Activated T-cell treated with anti-CD3 and anti-CD28 coated beads for 24 hours (primary cell): ENCODE data around the gene PTPN23.
"Not testable (repeated sequence)": the region's sequence is repeated elsewhere in the genome, so short reads cannot be mapped to it uniquely, and the experiment has no call there.

Experiments used
- DNase-seq: peaks from one replicate; pipeline ENCODE4 v3.0.0-alpha.2; 2020; ENCODE audit warnings: low read depth

PTPN23 gene, protein sequence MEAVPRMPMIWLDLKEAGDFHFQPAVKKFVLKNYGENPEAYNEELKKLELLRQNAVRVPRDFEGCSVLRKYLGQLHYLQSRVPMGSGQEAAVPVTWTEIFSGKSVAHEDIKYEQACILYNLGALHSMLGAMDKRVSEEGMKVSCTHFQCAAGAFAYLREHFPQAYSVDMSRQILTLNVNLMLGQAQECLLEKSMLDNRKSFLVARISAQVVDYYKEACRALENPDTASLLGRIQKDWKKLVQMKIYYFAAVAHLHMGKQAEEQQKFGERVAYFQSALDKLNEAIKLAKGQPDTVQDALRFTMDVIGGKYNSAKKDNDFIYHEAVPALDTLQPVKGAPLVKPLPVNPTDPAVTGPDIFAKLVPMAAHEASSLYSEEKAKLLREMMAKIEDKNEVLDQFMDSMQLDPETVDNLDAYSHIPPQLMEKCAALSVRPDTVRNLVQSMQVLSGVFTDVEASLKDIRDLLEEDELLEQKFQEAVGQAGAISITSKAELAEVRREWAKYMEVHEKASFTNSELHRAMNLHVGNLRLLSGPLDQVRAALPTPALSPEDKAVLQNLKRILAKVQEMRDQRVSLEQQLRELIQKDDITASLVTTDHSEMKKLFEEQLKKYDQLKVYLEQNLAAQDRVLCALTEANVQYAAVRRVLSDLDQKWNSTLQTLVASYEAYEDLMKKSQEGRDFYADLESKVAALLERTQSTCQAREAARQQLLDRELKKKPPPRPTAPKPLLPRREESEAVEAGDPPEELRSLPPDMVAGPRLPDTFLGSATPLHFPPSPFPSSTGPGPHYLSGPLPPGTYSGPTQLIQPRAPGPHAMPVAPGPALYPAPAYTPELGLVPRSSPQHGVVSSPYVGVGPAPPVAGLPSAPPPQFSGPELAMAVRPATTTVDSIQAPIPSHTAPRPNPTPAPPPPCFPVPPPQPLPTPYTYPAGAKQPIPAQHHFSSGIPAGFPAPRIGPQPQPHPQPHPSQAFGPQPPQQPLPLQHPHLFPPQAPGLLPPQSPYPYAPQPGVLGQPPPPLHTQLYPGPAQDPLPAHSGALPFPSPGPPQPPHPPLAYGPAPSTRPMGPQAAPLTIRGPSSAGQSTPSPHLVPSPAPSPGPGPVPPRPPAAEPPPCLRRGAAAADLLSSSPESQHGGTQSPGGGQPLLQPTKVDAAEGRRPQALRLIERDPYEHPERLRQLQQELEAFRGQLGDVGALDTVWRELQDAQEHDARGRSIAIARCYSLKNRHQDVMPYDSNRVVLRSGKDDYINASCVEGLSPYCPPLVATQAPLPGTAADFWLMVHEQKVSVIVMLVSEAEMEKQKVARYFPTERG (N-terminal part only)

GRCh38 chr3:47380601-47381316 lies at the start of gene PTPN23:
Gene PTPN23, plus strand, starts transcription at chr3:47381021. Its CDS starts 76 bp downstream, at chr3:47381097.
- peak; percentile 99 for DNase-seq

DNA sequence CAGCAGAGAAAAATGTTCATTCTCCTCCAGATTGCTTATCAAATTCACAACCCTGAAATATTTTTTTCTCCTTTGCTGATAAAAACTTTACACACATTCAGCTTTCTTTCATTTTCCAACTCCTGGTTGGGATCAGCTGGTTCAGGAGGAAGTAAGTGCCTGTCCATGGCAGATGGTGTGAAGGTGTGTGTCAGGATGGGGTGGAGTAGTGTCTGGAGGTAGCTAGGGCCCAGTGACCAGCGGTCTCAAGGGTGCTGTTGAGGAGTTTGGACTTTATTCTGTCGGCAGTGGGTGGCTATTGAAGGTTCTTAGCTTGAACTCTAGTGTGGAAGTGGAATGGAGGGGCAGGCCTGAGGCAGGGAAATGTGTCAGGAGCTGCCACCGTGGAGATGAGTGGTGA lies 46.9 kb upstream of the PTPN23 start:
- DNase-seq: no peak

GRCh38 chr3:47337656-47338055 lies 43.2 kb upstream of the PTPN23 start:
- no peak for DNase-seq

DNA sequence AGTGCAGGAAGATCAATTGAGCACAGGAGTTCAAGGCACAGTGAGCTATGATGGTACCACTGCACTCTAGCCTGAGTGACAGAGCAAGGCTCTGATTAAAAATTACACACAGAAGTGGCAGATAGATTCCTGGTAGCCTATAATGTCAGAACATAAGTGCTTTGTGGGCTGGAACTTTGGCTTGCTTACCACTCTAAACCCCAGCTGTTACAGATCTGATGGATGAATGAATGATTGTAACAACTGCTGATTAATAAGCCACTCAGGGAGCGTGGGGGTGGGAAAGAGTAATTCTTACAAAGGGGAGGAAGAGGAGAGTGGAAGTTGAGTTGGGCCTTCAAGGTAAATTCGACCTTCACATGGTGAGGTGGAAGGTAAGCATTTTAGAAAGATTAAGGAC lies 40.9 kb upstream of the PTPN23 start:
- DNase-seq: no peak

DNA sequence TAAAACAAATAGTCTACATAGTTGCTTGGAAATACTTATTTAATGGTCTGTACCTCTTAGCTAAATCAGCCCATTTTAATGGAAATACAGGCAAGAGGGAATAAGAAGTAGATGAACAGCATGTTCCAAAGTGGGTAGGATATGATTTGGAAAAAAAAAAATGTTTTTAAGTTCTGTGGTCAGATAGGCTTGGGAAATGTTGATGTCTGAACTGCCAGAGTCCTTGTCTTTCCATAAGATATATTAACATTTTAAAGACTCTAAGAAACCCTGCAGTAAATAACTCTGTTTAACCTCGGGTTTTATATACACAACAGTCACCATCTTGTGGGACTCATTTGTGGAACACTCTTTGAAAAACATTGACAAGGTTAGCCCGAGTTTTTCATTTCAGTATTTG lies 40.0 kb upstream of the PTPN23 start:
- no peak for DNase-seq

DNA sequence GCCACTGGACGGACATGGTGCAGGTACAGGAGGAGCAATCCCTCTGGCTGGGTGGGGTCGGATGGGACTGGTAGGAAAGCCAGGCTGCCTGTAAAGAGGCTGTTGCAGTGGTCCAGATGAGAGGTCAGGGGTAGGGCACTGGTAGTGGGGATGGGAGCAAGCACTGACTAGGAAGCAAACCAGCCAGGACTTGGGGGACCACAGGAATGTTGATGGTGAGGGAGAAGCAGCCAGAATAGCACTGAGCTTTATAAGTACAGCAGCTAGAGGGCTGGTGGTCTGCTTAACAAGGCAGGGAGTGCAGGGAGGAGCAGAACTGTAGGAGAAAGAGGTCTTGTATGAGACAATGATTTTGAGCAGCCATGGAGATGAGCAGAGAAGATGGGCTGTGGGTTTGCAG lies 38.7 kb upstream of the PTPN23 start:
- no peak for DNase-seq

DNA sequence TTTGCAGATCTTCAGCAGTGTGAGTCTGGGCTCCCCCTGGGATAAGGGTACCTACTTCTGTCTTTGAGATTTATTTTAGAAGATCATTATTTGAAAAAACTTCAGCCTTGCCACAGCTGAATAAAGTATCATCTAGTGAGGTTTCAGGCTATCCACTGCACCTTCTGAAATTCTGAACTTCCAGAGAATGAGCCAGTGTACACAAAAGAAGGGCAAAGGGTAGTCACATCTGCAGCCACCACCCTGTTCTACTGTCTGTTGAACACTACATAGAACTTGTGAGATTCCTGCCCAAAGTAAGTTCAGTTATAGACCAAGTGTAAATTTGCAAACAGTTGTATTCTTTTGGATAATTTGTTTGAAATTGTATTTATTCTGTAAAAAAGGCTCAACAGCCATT lies 38.0 kb upstream of the PTPN23 start:
- no peak for DNase-seq

- DNase-seq: no peak
These were observed 37.3 kb upstream of the PTPN23 start for GRCh38 chr3:47343471-47343971.

- DNase-seq: no peak
These were observed 35.9 kb upstream of the PTPN23 start for GRCh38 chr3:47344971-47345370.

- DNase-seq: no peak
These were observed 33.5 kb upstream of the PTPN23 start for GRCh38 chr3:47347217-47347801.

DNA sequence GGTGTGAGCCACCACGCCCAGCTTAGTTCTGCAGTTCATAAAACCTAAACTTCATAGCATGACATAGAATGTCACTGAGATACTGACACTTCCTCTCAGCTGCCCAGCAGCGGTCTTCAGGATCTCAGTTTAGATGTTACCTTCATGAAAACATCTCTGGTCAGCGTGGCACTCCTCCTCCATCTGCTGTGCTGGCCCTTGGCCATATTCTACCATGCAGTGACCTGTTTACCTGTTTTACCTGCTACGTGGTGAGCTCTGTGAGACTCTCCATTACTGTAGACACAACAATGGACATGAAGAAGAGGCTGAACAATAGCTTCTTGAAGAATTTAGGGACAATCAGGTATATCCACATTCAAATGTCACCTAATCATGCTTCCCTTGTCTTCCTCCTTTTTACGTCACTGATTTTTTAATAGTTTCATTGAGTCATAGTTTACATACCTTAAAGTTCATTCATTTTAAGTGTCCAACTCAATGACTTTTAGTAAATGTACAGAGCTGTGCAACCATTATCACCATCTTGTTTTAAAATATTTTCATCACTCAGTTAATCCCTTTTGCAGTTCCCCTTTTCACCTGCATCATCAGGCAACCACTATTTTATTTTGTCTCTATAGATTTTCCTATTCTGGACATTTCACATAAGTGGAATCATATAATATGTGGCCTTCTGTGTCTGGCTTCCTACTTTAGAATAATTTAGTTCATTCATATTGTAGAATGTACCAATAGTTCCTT lies 32.2 kb upstream of the PTPN23 start:
- no peak for DNase-seq

GRCh38 chr3:47355010-47355409 lies 25.8 kb upstream of the PTPN23 start:
- DNase-seq: no peak

DNA sequence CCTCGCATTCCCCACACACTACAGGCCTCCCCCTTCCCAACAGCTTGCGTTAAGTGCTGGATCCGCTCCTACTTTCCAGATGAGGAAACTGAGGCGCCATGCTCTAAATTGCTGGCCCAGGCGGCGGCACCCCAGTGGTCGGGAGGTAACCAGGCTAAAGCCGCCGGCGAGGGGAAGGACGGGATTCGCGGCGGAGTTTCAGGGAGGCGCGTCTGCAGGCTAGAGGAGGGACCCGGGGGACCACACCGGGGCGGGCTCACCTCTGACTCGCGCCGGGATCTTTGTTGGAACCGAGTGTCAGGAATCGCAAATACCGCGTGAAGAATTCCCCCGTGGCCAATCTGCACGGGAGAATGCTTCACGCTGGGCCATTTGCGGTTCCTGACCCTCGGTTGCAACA lies 24.6 kb upstream of the PTPN23 start:
- no peak for DNase-seq

DNA sequence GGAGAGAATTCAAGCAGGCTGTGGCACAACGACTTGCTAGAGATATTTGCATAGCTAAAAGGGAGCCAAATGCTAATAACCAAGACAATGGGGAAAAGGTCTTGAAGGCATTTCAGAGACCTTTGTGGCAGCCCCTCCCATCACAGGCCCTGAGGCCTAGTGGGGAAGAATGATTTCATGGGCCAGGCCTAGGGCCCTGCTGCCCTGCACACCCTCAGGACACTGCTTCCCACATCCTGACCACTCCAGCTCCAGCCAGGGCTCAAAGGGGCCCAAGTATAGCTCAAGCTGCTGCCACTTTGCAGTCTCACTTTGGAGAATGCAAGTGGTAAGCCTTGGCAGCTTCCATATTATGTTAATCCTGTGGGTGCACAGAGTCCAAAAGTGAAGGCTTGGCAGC lies 21.5 kb upstream of the PTPN23 start:
- DNase-seq: no peak

DNA sequence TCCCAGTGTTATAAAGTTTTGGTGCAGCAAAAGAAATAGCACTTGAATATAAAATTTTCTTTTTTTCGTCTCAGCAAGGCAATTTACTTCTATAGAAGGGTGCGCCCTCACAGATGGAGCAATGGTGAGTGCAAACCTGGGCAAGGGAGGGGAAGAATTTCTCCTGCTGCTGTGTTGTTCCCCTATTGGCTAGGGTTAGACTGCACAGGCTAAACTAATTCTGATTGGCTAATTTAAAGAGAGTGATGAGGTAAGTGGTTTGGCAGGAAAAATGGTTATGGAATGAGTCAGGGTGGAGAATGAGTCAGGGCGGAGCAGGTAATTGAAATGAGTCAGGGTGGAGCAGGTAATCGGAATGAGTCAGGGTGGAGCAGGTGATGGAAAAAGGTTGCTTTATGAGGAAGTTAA lies 20.7 kb upstream of the PTPN23 start:
- not testable (repeated sequence) for DNase-seq

- peak; percentile 5 for DNase-seq
These were observed 18.1 kb upstream of the PTPN23 start for GRCh38 chr3:47362701-47363100.

DNA sequence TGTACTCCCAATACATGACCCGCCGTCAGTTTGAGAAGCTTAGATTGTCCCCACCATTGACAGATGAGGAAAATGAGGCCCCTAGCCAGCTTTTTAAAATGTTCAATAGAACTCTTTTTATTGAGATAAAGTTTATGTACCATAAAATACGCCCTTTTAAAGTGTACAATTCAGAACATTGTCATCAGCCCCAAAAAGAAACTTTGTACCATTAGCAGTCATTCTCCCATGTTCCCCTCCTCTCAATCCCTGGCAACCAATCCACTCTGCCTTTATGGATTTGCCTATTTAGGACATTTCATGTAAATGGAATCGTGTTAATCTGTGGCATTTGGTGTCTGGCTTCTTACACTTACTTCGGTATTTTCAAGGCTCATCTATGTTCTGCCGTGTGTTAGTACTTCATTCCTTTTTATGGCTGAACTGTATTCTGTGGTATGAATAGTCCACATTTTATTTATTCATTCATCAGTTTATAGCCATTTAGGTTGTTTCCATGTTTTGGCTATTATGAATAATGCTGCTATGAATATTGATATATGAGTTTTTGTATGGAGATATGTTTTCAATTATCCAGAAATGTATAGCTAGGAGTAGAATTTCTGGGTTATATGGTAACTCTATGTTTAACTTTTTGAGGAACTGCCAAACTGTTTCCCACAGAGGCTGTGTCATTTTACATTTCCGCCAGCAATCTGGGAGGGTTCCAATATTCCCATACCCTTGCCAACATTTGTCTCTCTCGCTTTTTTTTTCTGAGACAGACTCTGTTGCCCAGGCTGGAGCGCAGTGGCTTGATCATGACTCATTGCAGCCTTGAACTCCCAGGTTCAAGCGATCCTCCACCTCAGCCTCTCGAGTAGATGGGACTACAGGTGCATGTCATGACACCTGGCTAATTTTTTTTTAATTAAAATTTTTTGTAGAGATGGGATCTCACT lies 15.3 kb upstream of the PTPN23 start:
- DNase-seq: no peak

GRCh38 chr3:47366833-47367232 lies 14.0 kb upstream of the PTPN23 start:
- DNase-seq: no peak

DNA sequence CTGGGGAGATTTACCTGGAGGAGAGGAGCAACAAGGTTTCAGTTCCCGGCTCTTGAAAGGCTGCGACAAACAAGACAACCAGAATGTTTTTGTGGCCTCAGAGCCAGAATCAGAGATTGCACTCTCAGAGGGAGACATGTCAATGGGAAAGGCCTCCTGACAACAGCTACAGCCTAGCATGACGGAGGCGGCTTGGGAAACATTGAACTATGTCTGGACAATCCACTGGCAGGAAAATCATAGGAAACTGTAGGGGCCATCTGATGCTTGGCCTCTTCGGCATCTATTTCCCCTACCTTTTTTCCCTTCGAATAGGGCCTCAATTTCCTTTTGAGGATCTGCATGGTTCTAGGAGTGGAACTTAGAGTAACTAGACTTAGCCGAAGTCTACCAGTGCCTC lies 13.2 kb upstream of the PTPN23 start:
- DNase-seq: no peak
